ENCODE results near the gene SYT12. TPM values are rescaled to one million over a fixed set of nuclear protein-coding genes. Genes with fewer than 3 reads are reported as not detected.

Gene SYT12
- total RNA-seq, 1 donor from 2014 or later: 0.62 TPM

DNA sequence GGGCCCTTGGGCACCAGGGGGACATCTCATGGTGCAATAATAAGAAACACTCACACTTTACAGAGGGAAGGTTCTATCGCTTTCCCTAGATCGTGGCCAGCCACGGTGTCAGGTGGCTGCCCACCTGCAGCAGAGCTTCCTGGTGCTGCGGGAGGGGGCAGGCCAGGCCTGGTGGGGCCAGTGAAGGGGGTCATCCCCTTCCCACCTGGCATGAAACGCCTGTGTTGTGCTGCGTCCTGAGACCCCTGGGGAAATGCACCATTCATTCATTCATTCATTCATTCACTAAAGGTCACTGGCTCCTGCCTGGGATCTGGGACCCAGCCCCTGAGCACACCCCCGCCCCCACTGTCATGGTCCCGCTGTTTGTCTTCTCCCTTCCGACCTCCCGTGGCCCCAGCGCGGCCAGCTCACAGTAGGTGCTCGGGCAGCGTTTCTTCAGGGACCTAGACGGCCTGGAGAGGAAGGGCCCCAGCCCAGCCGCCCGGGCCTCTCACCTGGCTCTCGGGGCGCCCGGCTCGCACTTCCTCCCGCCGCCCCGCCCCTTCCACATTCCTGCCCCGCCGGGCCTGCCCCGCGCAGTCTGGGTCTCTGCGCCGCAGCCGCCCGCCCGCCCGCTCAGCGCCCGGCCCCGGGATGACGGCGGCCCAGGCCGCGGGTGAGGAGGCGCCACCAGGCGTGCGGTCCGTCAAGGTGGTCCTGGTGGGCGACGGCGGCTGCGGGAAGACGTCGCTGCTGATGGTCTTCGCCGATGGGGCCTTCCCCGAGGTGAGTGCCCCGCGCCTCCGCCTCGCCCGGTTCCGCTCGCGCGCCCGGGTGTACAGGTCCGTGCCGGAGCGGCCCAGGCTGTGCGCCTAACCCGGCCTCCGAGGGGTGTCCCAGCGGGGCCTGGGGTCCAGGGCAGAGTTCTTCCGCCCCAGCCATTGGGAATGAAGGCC lies 33.6 kb downstream of the SYT12 start, which contains the start of gene RHOD:
TSS of gene RHOD (plus strand) at position 581 of the 938 bp plus-strand sequence. CDS start at position 637, 56 bp downstream.
- no peak for DNase-seq

DNA sequence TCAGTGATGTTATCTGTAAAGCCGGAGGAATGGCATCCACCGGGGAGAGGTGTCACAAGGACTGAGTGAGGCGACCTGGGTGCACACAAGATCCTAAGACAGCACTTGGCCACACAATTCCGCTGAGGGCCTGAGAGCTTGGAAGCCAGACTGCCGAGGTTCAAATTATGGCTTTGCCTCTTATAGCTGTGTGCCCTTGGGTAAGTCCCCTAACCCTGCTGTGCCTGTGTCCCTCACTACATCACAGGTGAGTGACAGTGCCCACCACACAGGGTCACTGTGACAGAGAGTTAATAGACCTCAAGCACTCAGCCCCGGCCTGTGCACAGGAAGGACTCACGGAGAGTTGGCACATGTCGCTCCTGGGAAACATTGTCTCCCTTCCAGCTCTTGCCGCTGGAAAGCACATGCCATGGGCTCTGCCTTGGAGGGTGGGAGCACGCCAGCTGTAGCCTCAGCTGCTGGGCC lies 34.3 kb downstream of the SYT12 start:
- DNase-seq: no peak

DNA sequence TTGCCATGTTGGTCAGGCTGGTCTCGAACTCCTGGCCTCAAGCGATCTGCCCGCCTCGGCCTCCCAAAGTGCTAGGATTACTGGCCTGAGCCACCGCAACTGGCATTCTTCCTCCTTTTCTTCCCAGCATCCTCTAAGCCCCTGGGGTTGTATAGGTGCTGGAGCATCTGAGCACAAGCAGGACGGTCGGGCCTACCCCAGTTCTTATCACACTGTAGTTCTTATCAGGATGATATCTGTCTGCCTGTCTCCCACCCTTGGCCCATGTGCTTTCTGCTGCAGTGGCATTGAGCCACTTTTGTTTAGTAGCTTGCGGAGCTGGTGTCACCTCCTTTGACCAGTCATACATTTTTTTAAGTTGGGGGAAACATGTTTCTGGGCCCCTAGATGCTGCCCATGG lies 35.6 kb downstream of the SYT12 start:
- no peak for DNase-seq

DNA sequence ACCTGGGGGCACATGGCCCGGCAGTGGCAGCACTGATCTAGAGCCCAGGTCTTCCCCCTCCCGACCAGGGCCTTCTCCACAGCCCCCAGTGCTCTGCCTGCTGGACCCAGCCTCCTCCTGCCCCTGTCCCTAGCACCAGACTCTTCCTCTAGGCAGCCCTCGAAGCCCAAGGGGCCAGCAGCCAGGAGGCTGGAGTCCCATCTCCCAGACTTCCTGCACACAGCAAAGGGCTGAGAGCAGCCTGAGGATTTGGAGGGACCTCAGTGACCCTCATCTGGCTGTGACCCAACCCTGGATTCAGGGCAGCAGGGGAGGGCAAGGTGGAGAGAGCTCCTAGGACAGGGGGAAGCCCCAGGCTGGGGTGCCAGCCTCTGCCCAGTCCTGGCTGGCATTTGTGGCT lies 36.7 kb downstream of the SYT12 start:
- DNase-seq: no peak

DNA sequence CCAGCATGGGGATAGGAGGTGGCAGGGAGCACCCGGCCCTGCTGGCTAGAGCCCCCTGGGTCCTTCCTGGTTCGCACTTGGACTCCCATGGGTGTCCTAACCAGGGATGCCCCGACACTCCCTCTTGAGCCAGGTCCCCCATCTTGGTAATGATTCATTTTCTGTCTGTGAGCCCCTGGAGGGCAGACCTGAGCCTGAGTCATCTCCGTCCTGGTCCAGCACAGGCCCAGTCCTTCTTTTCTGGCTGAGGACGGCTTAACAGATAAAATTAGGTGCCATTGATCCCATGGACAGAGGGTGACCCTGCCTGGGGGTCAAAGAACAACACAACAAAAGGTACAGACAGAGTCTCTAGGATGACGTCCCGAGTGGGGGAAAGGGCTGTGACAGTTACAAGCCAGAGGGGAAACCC lies 37.2 kb downstream of the SYT12 start:
- DNase-seq: no peak

DNA sequence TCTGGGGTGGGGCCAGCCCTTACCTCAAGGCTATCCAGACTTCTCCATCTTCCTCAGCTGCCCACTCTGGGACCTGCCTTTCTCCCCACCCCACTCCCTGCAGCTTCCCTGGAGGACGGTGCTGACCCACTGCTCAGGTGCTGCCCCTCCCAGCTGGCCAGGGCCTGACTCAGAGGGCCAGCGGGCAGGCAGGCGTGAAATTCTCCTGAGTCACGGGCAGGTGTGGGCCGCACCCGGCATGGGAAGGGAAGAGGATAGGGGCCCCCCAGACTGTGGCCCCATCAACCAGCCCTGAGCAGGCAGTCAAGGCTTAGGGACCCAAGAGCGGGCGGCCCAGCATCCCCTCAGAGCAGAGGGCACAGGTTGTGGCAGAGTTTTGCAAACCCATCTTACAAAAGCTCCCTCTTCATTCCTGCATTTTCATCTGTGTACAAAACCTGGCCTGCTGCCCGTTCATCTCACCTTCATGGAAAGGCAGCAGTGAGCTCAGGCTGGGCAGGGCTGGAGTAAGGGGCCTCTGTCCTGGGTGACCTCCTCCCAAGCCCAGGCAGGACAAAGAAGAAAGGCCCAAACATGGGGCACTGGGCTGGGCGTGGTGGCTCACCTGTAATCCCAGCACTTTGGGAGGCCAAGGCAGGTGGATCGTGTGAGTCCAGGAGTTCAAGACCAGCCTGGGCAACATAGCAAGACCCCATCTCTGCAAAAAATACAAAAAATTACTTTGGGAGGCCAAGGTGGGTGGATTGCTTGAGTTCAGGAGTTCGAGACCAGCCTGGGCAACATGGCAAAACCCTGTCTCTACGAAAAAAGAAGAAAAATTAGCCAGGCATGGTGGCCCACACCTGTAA lies 39.8 kb downstream of the SYT12 start:
- no peak for DNase-seq

DNA sequence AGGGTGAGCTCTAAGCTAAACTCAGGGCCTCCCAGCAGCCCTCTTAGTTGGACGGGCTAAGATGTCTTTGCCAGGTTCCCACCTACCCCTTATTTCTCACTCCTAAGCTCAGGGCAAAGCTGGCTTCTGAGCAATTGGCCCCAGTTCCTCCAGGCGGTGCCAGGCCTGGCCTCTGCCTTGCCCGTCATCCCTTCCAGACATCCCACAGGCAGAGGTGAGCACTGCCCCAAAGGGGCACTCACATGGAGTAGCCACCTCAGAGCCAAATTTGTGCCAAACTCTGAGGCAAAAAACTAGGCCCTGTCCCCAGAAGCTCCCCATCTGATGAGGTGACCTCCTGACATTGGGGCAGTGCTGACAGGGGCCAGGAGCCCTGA lies 43.4 kb downstream of the SYT12 start:
- no peak for DNase-seq

DNA sequence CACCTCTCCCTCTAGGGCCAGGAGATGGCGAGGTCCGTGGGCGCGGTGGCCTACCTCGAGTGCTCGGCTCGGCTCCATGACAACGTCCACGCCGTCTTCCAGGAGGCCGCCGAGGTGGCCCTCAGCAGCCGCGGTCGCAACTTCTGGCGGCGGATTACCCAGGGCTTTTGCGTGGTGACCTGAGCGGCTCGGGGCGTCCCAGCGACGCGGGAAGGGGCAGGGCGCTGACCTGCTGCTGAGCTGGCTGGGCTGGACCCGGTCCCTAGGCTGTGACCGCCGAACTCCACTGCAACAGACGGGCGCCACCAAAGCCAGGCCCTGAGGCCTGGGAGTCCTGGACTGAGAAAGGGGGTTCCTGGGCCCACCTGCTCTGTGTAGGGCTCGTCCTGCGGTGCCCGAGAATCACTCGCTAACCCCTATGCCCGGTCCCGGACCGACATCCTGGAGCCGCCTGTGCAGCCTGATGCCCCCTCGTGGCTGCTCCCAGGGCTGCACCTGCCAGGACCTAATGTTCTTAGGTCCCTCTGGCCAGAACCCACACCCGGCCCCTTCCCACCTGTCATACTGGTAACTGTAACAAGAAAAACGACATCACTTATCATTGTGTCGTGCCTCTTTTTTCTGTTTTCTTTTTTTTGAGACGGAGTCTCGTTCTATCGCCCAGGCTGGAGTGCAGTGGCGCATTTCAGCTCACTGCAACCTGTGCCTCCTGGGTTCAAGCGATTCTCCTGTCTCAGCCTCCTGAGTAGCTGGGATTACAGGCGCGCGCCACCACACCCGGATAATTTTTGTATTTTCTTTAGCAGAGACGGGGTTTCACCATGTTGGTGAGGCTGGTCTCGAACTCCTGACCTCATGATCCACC lies 48.7 kb downstream of the SYT12 start:
- DNase-seq: peak; percentile 26

DNA sequence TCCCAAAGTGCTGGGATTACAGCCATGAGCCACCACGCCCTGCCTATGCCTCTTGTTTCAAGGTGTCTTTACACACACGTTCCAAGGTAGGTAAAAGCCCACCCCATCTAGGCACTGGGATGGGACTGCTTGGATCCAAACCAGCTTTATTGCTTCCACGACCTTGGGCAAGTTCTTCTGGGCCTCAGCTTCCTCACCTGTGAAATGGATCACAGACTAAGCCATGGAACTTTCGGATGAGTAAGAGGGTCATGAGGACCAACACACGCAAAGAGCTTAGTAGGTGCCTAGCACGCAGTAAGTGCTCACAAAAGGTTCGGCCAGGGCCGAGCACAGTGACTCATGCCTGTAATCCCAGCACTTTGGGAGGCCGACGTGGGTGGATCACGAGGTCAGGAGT lies 49.4 kb downstream of the SYT12 start:
- no peak for DNase-seq

DNA sequence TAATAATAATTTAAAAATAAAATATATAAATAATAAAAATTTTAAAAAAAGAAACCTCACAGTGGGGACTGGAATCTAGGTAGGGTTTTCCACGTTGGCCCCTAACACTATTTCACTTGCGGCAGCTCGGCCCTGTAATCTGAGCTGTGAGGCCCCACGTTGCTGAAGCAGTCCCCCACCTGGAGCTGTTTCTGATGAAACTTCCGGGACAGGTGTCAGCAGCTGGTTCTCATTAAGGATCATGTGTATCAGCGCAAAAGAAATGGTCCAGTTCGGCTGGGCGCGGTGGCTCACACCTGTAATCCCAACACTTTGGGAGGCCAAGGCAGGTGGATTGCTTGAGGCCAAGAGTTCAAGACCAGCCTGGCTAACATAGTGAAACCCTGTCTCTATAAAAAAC lies 51.0 kb downstream of the SYT12 start:
- DNase-seq: no peak

DNA sequence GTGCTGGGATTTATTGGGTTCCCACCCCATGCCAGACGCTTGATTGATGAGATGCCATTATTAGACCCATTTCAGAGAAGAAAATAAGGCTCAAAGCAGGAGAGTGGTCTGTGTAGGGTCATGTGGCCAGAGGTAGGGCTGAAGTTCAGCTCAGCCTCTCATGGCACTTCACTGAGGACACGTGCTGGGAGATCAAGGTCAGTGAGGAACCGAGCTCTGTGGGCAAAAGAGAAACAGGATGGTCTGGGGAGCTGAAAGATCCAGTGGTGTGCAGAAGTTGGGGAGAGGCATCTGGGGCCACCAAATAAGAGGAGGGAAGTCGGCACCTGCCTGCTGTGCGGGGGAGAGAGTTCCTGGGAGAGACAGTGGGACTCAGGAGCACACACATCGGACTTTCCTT lies 53.3 kb downstream of the SYT12 start:
- DNase-seq: no peak

DNA sequence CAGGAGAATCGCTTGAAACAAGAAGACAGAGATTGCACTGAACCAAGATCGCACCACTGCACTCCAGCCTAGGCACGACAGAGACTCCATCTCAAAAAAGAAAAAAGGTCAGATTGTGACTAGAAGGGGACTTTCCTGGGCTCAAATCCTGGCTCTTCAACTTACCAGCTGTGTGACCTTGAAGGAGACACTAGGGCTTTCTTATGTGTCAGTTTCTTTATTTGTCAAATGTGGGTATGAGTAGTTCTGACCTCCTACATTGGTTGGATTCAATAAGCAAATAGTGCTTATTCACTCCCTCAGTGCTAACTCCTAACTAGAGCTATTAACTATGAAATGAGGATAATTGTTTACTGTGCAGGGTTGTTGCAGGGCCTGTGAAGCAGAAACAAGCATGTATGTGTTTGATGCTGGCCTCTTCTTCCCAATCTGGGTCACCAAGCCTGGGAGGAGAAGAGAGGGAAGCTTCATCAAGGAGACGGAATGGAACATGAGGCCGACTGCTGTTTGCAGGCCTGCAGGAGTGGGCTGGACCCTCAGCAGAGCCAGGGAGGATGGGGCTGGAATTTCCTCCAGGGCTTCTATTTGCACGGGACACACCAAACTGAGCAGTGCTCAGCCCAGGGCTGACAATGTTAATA lies 56.3 kb downstream of the SYT12 start:
- DNase-seq: no peak

DNA sequence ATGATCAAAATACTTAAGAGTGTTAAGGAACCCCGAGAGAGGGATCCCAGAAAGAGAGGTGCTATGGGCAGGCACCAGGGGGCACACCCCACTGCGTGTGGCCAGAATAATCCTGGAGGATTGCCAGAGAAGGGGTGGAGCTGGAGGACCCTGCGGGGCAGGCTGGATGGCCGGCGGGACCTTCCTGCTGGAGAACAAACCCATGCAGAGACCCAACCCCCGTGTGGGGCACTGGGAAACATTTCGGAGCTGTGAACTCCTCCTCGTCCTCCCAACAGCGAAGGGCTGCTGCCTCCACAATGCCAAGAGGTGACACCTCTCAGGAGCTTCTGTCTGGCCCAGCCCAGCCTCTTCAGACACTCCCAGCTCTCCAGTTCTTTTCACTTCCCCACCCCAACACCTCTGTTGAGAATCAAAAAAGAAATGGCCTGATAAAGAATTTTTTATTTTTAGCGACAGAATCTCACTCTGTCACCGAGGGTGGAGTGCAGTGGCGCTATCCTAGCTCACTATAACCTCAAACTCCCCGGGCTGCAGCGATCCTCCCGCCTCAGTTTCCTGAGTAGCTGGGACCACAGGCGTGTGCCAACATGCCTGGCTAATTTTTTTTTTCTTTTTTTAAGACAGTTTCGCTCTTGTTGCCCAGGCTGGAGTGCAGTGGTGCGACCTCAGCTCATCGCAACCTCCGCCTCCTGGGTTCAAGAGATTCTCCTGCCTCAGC lies 59.3 kb downstream of the SYT12 start:
- no peak for DNase-seq

DNA sequence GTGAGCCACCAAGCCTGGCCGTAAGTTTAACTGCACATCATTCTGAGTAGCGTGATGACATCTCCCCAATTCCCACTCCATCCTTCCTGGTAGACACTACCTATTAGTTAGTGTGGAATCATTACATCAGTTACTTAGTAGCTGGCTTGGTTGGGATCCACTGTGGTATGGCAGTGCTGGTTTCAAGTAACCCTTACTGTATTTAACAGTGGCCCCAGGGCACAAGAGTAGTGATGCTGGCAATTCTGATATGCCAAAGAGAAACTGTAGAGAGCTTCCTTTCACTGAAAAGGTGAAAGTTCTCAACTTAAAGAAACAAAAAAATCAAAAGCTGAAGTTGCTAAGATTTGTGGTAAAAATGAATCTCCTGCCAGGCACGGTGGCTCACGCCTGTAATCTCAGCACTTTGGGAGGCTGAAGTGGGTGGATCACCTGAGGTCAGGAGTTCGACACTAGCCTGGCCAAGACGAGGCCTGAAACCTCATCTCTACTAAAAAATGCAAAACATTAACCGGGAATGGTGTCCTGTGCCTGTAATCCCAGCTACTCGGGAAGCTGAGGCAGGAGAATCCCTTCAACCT lies 60.9 kb downstream of the SYT12 start:
- no peak for DNase-seq

DNA sequence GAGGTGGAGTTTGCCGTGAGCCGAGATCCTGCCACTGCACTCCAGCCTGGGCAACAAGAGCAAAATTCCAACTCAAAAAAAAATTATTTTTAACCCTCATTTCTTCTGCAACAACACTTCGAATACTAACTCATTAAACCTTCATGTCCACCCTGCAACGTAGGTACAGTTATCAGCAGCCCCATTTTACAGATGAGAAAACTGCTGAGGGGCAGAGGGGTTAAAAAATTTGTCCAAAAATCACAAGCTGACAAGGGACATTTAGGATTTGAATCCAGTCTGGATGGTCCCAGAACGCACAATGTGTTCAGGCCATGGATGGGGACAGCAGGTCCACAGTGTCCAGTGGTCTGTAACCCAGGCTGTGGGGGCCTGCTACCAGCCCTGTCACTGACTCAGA lies 62.7 kb downstream of the SYT12 start:
- no peak for DNase-seq

DNA sequence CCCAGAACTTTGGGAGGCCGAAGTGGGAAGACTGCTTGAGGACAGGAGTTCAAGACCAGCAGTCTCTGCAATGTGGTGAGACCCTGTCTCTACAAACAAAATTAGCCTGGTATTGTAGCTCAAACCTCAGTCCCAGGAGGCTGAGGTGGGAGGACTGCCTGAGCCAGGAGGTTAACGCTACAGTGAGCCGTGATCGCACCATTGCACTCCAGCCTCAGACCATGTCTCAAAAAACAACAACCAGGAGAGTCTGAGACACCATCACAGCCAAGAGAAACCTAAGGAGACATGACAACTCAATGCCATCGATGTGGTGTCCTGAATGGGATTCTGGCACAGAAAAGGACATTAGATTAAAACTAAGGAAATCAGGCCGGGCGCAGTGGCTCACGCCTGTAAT lies 67.8 kb downstream of the SYT12 start:
- no peak for DNase-seq

DNA sequence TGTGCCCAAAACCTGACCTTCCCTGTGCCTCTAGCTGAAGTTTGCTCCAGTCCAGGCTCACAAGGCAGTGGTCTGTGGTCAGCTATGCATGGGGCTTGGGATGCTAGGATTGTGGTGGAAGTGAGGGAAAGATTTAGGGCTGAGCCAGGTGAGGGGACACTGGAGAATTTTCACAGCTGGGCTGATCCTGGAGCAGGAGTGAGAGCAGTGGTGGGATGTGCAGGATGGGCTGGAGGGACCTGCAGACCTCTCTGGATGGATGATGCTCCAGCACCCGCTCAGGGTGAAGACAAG lies 72.2 kb downstream of the SYT12 start:
- no peak for DNase-seq

DNA sequence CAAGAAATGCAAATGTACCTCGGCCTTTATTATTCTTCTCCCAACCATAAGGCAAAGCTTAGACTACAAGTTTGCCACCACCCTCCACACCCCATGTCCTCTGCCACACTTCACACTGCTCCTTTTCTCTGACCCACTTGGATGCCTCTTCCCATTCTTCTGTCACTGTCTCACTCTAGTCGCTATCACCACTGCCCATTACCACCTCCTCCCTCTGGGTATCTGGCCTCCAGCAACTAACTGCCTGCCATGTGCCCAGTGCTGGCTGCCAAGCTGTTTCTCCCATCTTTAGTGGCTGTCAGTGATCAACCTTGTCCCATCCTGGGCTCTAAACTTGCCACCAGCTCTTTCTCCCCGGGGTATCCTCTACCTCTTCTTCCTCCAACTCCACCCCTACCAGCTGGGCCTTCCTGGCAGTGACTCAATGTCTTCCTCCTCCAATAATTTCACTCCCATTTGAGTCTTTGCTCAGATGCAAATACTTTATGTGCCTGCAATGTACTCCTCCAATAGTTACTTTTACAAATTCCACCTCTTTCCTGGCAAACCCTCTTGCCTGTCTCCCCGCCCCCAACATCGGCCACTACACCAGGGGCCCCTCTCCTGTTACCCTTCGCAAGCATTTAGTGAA lies 76.0 kb downstream of the SYT12 start:
- no peak for DNase-seq

DNA sequence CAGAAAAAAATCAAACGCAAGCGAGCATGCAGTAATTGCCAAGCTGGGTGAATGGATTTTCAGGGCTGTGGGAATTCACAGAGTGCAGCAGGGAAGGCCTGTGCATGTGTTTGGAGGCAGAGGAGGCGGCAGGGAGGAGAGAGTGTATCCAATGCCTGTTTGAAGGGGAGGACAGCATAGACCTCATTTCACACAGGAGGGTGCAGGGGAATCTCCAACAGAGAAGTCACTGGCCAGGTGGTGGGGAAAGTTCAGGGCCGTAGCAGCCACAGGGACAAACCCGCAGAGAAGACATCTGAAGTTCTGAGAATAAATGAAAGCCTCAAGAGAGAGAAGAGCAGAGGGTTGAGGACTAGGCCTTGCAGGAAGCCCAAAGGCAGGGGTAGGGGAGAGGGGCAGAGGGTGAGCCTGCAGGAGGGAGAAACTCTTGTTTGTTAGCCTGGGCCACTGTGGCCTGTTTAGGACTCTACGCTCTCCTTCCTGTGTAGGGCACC lies 76.9 kb downstream of the SYT12 start:
- DNase-seq: no peak

All from occipital lobe (tissue), 2 donors.